HG03354 (cell line): ENCODE results near the gene STPG3.

Experiments
- ATAC-seq: cut with Tn5 transposase; IDR thresholded peaks from one replicate; pipeline ENCODE4 v1.9.1; 2021; ENCODE audit warnings: mild to moderate bottlenecking; ENCODE audit not compliant: unreplicated experiment, poor library complexity, severe bottlenecking

The STPG3 gene

GRCh38 chr9:137243626-137244485 lies 7.2 kb upstream of the STPG3 start:
- ATAC-seq, result no peak

GRCh38 chr9:137244486-137245449 lies 6.3 kb upstream of the STPG3 start:
- ATAC-seq, result no peak

GRCh38 chr9:137245450-137246421 lies 5.3 kb upstream of the STPG3 start:
- ATAC-seq, result no peak

- no peak for ATAC-seq
Observed at GRCh38 chr9:137247135-137247915, 3.8 kb upstream of the STPG3 start.

GRCh38 chr9:137247916-137248175 lies 3.2 kb upstream of the STPG3 start:
- no peak for ATAC-seq

GRCh38 chr9:137250329-137251193 lies 525 bp upstream of the STPG3 start:
- ATAC-seq, result no peak

GRCh38 chr9:137251490-137252268 lies 593 bp downstream of the STPG3 start:
- no peak for ATAC-seq

GRCh38 chr9:137252555-137253506 lies 1.7 kb downstream of the STPG3 start:
- no peak for ATAC-seq

GRCh38 chr9:137253717-137254623 lies 2.9 kb downstream of the STPG3 start:
- no peak for ATAC-seq

GRCh38 chr9:137254624-137255447 lies 3.8 kb downstream of the STPG3 start, which contains the start of gene NELFB:
Gene NELFB, plus strand, starts transcription at chr9:137255327.
- ATAC-seq, result peak; percentile 85

GRCh38 chr9:137255448-137256114 lies 4.5 kb downstream of the STPG3 start:
- peak; percentile 43 for ATAC-seq

- ATAC-seq, result no peak
Observed at GRCh38 chr9:137256362-137256761, 5.3 kb downstream of the STPG3 start.

GRCh38 chr9:137256856-137257255 lies 5.8 kb downstream of the STPG3 start:
- ATAC-seq, result no peak
